ENCODE measurements around the gene ARHGEF28.
A peak's percentile ranks its signal among the peaks of the same experiment; 100 is the strongest.

The ARHGEF28 gene

DNA sequence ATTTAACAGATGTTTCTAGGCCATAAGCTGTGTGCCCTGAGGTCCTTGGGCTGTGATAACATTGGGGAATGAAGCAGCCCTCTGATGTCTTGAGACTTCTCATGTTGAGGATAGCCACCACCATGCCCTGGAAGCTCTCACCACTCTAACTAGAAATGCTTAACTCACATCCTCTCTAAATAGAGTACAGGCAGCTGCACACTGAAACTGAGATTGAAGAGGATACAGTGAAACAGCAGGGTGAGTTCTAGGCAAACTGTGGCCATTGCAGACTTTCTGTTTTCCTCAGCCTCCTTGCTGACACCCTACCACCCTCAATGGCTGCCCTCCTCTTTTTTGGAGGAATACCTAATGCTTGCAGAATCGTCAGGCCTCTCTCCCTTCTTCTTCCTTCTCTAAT, 38.1 kb upstream of the ARHGEF28 start:
- H3K4me3 ChIP-seq (ENCODE audit: low read length, poor library complexity, severe bottlenecking): no peak overlapping the region
- H4K20me1 ChIP-seq (ENCODE audit: insufficient read depth, low read length, poor library complexity, severe bottlenecking): no peaks in the 10 kb centered on the region
- H3K36me3 ChIP-seq (ENCODE audit: insufficient read depth, low read length): no peaks in the 10 kb centered on the region
- no peaks in the 10 kb centered on the region for H3K9me3 ChIP-seq (ENCODE audit: insufficient read depth, low read depth, low read length)
- H3K9me2 ChIP-seq (replicated peaks; ENCODE audit: low read depth, low read length): no peaks in the 10 kb centered on the region
- H3K27me3 ChIP-seq (ENCODE audit: insufficient read depth, low read length, poor library complexity, severe bottlenecking): no peaks in the 10 kb centered on the region
- no peaks in the 10 kb centered on the region for H3K79me2 ChIP-seq (ENCODE audit: insufficient read depth, low read length)
- no peak overlapping the region for H3K9ac ChIP-seq (ENCODE audit: low read depth, low read length, poor library complexity, severe bottlenecking)
- no peak overlapping the region for H2AFZ ChIP-seq (ENCODE audit: low read length)
- H3K4me1 ChIP-seq (ENCODE audit: insufficient read depth, low read length, poor library complexity, severe bottlenecking): no peaks in the 10 kb centered on the region
- no peaks in the 10 kb centered on the region for H3F3A ChIP-seq (ENCODE audit: low read depth)
- TF ChIP-seq EZH2phosphoT487 (IDR thresholded peaks at IDR 0.05; ENCODE audit: borderline replicate concordance) (no peak), CTCF (conservative IDR thresholded peaks at IDR 0.05; ENCODE audit: low read length) (no peak)
- no peak overlapping the region for H3K4me2 ChIP-seq (ENCODE audit: low read depth, low read length, poor library complexity, severe bottlenecking)

GRCh38 chr5:73591102-73591695, 34.8 kb upstream of the ARHGEF28 start:
- no peaks in the 10 kb centered on the region for H3K36me3 ChIP-seq (ENCODE audit: insufficient read depth, low read length)
- TF ChIP-seq CTCF (conservative IDR thresholded peaks at IDR 0.05; ENCODE audit: low read length): peak; percentile 85
- no peak for TF ChIP-seq EZH2phosphoT487 (IDR thresholded peaks at IDR 0.05; ENCODE audit: borderline replicate concordance)
- H3K9ac ChIP-seq (ENCODE audit: low read depth, low read length, poor library complexity, severe bottlenecking): no peak overlapping the region
- H3K4me1 ChIP-seq (ENCODE audit: insufficient read depth, low read length, poor library complexity, severe bottlenecking): no peaks in the 10 kb centered on the region
- H3K27me3 ChIP-seq (ENCODE audit: insufficient read depth, low read length, poor library complexity, severe bottlenecking): no peaks in the 10 kb centered on the region
- H3K4me2 ChIP-seq (ENCODE audit: low read depth, low read length, poor library complexity, severe bottlenecking): no peak overlapping the region
- no peaks in the 10 kb centered on the region for H3K9me3 ChIP-seq (ENCODE audit: insufficient read depth, low read depth, low read length)
- no peaks in the 10 kb centered on the region for H3F3A ChIP-seq (ENCODE audit: low read depth)
- H2AFZ ChIP-seq (ENCODE audit: low read length): no peak overlapping the region
- no peaks in the 10 kb centered on the region for H3K9me2 ChIP-seq (replicated peaks; ENCODE audit: low read depth, low read length)
- no peaks in the 10 kb centered on the region for H4K20me1 ChIP-seq (ENCODE audit: insufficient read depth, low read length, poor library complexity, severe bottlenecking)
- no peaks in the 10 kb centered on the region for H3K79me2 ChIP-seq (ENCODE audit: insufficient read depth, low read length)
- H3K4me3 ChIP-seq (ENCODE audit: low read length, poor library complexity, severe bottlenecking): no peak overlapping the region

DNA sequence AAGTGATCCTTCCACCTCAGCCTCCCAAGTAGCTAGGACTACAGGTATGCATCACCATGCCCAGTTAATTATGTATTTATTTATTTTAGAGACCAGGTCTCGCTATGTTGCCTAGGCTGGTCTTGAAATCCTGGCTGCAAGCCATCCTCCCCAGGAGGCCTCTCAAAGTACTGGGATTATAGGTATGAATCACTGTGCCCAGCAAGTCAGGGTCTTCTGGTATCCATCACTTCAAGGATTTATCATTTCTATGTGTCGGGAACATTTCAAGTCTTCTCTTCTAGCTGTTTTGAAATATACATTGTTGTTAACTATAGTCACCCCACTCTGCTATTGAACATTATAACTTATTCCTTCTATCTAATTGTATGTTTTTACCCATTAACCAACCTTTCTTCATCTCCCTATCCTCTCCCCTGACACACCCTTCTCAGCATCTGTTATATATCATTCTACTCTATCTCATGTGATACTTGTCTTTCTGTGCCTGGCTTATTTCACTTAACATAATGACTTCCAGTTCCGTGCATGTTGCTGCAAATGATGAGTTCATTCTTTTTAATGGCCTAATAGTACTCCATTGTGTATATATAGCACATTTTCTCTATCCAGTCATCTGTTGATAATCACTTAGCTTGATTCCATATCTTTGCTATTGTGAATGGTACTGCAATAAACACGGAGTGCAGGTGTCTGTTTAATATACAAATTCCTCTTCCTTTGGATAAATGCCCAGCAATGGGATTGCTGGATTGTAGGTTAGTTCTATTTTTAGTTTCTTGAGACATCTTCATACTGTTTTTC, 34.1 kb upstream of the ARHGEF28 start:
- H3K4me2 ChIP-seq (ENCODE audit: low read depth, low read length, poor library complexity, severe bottlenecking): no peak overlapping the region
- no peak overlapping the region for H3K4me3 ChIP-seq (ENCODE audit: low read length, poor library complexity, severe bottlenecking)
- H3K9me2 ChIP-seq (replicated peaks; ENCODE audit: low read depth, low read length): no peaks in the 10 kb centered on the region
- no peaks in the 10 kb centered on the region for H3K79me2 ChIP-seq (ENCODE audit: insufficient read depth, low read length)
- H3K9me3 ChIP-seq (ENCODE audit: insufficient read depth, low read depth, low read length): no peaks in the 10 kb centered on the region
- no peaks in the 10 kb centered on the region for H3F3A ChIP-seq (ENCODE audit: low read depth)
- TF ChIP-seq CTCF (conservative IDR thresholded peaks at IDR 0.05; ENCODE audit: low read length): no peak
- TF ChIP-seq EZH2phosphoT487 (IDR thresholded peaks at IDR 0.05; ENCODE audit: borderline replicate concordance): no peak
- no peaks in the 10 kb centered on the region for H3K36me3 ChIP-seq (ENCODE audit: insufficient read depth, low read length)
- H4K20me1 ChIP-seq (ENCODE audit: insufficient read depth, low read length, poor library complexity, severe bottlenecking): no peaks in the 10 kb centered on the region
- H3K27me3 ChIP-seq (ENCODE audit: insufficient read depth, low read length, poor library complexity, severe bottlenecking): no peaks in the 10 kb centered on the region
- no peak overlapping the region for H3K9ac ChIP-seq (ENCODE audit: low read depth, low read length, poor library complexity, severe bottlenecking)
- H2AFZ ChIP-seq (ENCODE audit: low read length): no peak overlapping the region
- no peaks in the 10 kb centered on the region for H3K4me1 ChIP-seq (ENCODE audit: insufficient read depth, low read length, poor library complexity, severe bottlenecking)

All from Loucy (cell line).